GM18519 (cell line): Measurements from ENCODE around the gene ATL1.
"Not testable (repeated sequence)": the region's sequence is repeated elsewhere in the genome, so short reads cannot be mapped to it uniquely, and the experiment has no call there.

ENCODE experiments used
- ATAC-seq: cut with Tn5 transposase; IDR thresholded peaks from one replicate; pipeline ENCODE4 v1.9.1; 2021; ENCODE audit warnings: mild to moderate bottlenecking, moderate library complexity; ENCODE audit not compliant: unreplicated experiment, low FRiP score

ATL1 gene

DNA sequence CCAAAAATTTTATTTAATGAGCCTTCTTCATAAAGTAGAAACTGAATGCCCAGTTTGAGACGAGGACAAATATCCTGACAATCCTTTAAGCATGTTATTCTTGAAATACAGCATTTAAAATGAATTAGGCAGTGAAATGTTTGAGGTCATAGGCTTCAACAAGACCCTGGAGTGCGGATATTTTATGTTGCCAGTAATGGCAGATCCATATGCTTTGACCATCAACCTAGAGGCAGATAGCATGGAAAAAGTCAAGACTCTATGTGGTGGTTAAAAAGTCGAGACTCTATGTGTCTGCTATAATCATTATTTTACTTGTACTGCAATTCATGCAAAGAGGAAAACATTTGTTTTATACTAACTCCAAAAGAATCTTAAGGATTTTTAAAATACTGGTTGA, 25.5 kb upstream of the ATL1 start:
- ATAC-seq, result no peak

DNA sequence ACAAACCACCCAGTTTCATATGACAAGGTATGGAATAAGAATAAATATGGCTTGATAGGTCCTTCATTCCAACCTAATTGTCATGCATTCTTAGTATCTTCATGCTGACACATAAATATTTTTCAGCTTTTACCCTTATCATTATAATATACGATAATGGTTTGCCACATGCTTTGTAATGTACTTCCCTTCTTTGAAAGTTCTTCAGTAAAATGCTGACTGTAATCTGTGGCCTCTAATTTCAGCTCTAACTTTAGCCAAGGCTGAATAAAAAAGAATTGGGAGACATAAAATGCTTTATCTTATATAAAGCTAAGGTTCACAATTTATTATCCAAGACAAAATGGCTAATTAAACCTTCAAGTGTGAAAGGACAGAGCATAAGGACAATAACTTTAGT, 24.9 kb upstream of the ATL1 start:
- ATAC-seq, result no peak

DNA sequence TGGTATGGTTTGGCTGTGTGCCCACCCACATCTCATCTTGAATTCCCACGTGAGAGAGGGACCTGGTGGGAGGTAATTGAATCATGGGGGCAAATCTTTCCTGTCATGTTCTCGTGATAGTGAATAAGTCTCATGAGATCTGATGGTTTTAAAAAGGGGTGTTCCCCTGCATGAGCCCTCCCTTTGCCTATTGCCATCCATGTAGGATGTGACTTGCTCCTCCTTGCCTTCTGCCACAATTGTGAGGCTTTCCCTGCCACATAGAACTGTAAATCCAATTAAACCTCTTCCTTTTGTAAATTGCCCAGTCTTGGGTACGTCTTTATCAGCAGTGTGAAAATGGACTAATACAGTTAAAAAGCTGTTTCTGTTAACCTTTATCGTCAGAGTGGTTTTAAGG, 21.9 kb upstream of the ATL1 start:
- ATAC-seq, result not testable (repeated sequence)

DNA sequence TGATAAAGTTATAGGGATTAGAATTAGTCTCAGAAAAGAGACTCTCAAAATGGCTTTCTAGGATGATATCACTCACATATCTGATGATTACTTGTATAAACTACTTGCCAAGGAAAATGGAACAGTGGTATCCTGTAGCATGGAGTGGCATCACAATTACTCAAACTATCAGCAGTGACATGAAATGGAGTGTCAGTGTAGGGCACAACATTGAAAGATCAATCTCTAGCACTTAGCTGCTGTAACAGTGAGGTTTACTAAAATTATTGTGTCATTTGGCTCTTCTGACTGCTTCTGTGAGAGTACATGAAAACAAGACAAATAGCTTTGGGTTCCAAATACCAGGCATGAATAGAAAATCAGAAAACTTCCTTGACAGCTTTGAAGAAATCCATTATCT, 20.9 kb upstream of the ATL1 start:
- no peak for ATAC-seq

DNA sequence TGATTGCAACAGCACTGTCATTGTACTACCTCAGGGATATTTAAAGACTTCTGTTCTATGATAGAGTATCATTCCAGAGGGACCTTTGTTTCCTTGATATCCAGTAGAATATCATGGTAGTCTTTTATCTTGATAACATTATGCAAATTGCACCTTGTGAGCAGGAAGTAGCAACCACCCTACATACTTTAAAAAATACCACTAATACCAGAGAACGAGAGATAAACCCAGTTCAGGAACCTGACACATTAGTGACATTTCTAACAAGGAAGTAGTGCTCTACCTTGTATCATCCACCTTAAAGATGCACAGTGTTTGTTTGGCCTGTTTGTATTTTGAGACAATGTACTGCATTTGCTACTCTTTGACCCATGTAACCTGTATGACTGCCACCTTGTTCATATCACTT, 18.8 kb upstream of the ATL1 start:
- ATAC-seq, result no peak

DNA sequence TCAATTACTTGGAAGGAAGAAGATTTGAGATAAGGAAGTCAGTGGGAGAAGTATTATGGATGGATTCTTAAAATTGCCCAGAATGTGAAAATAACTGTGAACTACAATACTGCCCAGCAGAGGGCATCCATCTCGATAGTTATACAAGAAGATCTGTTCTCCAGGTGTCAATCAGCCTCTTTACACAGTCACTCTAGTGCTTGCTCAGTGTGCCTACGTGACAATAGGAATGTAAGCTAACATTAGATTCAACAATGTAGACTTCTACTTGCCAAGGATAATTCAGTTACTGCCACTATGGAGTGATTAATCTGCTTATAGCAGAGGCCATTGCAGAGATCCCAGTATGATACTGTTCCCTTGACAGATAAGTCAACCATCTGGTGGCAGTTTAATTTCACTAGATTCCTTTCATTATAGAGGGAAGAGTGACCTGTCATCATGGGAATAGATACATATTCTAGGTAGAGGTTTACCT, 17.0 kb upstream of the ATL1 start:
- peak; percentile 80 for ATAC-seq

DNA sequence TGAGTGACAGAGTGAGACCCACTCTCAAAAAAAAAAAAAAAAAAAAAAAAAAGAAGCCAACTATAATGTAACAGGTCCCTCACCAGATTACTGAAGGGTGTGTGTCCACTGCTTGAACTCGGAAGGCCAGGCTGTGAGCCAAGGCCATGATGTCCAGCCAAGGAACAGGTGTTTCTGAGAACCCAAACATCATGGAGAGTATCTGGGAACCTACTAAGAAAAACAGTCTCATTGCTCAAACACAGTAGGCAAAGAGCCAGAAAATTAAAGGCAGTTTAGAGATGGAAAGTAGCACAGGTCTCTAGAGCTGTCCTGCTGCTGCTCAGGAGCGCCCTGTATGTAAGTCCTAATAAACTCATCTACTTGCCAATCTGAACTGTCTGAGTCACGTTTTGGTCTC, 15.0 kb upstream of the ATL1 start:
- no peak for ATAC-seq

DNA sequence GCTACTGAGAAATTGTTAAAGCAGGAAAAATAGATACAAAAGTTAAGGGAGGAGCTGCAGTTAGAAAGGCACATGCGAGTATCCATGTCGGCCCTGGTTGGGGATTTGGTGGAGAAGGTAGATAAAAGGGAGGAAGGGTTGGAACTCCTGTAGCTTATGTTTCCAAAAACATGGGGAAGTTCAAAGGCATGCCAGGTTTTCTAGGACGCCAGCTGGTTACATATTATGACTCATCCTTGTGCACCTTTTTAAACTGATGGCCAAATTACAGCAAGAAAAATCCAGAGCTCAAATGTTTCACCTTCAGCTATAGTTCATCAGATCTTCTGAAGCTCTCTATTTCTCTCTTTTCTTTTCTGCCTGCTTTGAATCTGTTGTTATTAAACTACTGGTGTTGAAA, 14.3 kb upstream of the ATL1 start:
- no peak for ATAC-seq

DNA sequence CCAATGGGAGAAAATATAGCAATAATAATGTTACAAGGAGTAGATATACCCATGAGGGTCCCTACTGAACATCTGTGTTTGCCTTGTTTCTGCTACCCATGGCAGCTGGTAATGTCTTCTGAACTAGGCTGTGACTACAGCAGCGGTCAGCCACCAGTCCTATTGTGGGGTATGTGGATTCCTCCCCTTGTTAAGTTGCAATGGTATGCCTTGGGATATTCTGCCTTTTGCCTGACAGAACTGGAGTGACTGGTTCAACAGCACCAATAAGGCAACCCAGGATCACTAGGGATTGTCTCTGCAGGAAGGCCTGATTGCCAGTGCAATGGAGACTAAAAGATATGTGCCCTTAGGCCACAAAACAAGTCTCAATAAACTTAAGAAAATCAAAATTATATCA, 9.7 kb upstream of the ATL1 start:
- ATAC-seq, result no peak

DNA sequence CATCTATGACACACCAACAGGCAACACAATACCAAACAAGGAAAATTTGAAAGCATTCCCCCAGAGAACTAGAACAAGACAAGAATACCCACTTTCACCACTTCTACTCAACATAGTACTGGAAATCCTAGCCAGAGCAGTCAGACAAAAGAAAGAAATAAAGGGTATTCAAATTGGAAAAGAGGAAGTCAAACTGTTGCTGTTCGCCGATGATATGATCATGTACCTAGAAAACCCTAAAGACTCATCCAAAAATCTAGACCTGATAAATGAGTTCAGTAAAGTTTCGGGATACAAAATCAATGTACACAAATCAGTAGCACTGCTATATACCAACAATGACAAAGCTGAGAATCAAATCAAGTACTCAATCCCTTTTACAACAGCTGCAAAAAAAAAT, 8.1 kb upstream of the ATL1 start:
- no peak for ATAC-seq

DNA sequence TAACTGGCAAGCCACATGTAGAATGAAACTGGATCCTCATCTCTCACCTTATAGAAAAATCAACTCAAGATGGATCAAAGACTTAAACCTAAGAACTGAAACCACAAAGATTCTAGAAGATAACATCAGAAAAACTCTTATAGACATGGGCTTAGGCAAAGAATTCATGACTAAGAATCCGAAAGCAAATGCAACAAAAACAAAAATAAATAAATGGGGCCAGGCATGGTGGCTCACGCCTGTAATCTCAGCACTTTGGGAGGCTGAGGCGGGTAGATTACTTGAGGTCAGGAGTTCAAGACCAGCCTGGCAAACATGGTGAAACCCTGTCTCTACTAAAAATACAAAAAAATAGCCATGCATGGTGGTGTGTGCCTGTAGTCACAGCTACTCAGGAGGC, 7.1 kb upstream of the ATL1 start:
- not testable (repeated sequence) for ATAC-seq

DNA sequence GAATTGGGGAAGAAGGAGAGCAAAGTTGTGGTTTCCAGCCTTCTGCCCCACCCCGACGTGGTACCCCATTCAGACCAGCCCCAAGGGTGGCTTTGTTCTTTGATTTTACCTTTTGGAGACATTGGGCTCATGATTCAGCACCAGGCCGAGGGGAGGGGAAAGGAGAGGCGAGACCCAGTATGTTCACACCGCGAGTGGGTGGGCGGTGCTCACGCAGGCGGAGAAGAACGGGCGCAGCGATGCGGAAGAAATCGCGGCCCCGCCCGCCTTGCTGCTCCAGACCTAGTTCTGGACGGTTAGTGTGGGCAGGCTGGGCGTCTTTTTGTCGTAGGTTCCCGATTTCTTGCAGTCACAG, 963 bp downstream of the ATL1 start:
- ATAC-seq, result no peak

DNA sequence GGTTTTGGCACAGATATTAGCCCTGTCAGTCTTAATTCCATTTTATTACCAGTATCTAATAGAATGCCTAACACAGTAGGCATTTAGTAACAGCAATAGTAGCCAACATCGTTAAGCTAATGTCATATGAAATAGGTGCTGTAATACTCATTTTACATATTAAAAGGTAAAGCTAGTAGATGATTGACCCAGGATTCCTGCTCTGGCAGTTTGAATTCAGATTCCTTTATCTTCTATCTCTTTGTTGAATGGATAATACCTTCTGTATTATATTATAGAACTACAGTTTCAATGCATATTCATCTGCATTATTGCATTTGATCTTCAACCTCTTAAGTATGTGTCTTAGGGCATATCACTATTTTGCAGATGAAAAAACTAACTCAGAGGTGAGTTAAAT, 2.9 kb downstream of the ATL1 start:
- ATAC-seq, result no peak

DNA sequence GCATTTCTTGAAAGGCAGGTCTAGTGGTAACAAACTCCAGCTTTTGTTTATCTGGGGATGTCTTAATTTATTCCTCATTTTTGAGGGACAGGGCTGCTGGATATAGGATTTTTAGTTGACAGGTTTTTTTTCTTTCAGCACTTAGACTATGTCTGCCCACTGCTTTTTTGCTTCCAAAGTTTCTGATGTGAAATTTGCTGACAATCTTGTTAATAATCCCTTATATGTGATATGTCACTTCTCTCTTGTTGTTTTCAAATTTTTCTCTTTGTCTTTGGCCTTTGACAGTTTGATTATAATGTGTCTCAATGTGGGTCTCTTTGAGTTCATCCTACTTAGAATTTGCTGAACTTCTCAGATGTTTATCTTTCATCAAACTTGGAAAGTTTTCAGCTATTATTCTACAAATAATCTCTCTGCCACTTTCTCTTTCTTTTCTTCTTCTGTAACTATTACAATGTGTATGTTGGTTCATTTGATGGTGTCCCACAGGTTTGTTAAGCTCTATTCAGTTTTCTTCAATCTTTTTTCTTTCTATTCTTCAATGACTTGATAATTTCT, 9.8 kb downstream of the ATL1 start:
- ATAC-seq, result no peak

DNA sequence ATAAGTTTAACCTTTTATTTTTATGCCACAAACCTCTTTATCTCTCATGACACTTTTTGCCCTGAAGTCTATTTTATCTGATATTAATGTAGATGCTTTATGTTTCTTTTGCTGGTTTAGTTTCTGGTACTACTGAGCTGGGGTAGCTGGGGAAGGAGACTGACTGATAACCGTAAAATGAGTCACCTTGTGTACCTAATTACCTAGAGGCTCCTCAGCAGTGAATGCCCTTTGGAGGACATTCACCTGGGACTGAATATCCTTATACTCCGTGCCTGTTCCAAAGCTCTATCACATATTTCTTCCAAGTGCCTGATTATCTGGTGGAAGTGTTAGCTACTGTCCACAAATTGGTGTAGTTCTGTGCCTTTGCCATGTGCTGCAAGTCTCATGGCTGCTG, 13.9 kb downstream of the ATL1 start:
- no peak for ATAC-seq

DNA sequence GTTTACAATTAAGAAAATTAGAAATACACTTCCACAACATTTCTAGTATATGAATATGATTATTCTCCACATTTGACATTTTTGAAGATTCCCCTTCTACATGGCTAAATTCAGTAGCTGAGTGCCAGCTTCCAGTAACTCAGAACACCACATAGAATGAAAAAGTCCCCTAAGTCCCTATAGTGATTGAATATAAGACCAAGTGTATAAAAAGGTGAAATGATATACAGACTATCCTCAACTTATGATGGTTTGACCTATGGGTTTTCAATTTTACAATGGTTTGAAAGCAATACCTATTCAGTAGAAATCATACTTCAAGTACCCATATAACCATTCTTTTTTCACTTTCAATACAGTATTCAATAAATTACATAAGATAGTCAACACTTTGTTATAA, 15.8 kb downstream of the ATL1 start:
- no peak for ATAC-seq

DNA sequence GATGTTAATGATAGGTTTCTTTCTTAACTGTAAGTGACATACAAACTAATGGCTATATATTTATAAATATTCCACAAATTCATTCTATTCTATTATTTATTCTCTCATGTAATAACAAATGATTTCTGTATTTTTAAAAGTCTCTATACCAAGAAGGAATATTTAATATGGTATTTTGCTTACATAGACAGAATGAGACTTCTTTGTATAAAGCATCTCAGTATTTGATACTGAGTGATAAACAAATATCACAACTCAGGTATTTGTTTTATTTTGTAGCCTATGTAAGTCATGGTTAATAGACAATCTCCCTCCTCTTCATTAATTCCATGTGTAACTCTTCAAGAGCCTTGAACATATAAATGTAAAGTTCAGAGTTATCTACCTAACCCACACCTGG, 18.0 kb downstream of the ATL1 start:
- ATAC-seq, result no peak

DNA sequence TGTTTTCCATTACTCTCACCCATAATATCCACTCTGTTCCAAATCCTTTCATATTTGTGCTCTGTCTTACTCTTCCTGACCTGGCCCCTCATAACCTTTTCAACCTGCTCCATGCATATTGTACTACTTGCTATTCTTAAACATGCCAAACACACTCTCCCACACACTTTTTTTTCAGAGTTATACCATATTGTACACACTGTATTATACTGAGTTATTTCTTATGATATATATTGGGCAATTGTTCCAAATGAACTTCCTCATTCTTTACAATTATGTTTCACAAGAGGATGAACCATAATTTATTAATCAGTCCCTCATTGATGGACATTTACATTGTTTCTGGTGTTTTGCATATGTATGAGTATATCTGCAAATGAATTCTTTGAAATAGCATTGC, 18.5 kb downstream of the ATL1 start:
- ATAC-seq, result no peak

DNA sequence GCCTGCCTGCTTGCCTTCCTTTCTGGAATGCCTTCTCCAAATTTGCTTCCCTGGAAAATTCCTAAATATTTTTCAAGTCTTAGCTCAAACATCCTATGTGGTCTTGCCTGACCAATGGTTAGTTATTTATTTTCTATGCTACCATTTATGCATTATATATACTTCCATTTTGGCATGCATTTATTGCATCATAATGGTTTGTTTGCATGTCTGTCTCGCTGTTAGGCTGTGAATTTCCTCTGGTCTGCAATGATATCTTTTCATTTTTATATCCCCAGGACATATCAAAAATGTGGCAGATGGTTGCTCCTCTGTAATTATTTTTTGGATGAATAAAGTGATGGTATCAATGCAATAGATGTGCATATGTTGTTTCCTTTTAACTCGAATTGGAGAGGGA, 30.5 kb downstream of the ATL1 start:
- no peak for ATAC-seq

DNA sequence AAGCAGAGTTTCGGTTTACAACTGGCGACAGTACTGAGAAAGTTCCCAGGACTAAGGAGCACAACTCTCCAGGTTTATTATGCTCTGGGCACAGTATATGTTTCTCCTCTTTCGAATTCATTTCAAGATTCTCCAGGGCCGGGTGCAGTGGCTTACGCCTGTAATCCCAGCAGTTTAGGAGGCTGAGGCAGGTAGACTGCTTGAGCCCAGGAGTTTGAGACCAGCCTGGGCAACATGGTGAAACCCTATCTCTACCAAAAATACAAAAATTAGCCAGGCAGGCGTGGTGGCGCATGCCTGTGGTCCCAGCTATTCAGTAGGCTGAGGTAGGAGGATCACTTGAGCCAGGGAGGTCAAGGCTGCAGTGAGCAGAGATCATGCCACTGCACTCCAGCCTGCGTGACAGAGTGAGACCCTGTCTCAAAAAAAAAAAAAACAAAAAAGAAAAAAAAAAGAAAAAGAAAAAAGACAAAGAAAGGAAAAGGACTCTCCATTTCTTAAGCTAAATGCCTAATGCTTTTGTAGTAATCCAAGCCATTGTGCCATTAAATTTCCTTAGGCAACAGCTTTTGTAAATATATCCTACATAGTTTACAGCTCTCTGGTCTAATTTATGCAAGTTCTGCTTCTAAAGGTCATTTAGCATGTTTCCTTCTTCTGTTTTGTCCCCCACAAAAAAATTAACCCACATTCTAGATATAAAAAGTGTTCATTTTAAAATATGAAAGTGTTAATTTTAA, 34.8 kb downstream of the ATL1 start:
- no peak for ATAC-seq

DNA sequence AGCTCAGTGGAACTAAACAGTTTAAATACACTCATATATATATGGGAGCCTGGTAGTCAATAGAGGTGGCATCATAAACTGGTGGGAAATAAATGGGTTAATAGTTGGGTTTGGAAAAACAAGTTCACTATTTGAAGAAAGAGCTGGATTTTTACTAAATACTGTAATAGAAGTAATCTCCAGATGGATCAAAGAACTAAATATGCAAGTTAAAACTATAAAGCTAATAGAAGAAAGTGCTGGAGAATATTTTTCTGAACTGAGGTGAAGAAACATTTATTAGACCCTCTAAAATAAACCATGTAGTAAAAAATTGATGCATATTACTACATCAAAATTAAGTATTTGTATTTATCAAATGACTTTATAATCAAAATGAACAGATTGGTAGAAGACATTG, 38.8 kb downstream of the ATL1 start:
- no peak for ATAC-seq

DNA sequence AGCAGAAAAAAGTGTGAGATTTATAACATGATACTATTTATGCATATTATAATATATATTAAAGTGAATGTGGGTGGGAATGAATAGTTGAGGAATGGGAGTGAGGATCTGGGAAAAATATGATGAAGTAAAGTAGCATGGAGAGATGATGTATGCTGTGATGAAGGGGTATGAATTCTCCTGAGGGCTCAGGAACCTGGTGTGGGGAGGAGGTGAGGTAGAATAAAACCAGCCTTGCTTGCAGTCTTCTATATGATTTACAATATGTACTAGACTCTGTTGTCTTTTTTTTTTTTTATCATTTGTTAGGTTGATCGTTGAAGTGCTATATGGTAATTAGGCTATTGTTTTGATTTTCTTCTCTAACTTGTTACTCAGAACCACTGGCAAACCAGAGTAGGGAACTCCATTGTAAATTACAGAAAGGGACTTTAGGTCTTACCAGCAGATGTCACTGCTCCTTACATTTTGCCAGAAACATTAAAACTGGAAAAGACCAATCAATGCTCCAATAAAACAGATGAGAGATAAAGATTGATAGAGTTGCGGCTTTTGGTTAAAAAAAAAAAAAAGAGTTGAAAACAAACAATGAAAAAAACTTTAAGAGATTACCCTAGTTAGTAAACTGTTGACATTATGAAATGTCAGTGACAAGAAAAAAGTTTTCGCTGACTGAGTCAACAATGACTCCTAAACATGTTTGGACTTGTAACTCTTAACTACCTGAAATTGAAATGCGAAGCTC, 39.9 kb downstream of the ATL1 start:
- no peak for ATAC-seq
